ELR (cell line): ENCODE measurements around the gene GRIK2.
A peak's percentile ranks its signal among the peaks of the same experiment; 100 is the strongest.
"Not testable (repeated sequence)": the region's sequence is repeated elsewhere in the genome, so short reads cannot be mapped to it uniquely, and the experiment has no call there.

ENCODE experiments used
- DNase-seq: peaks from one replicate; pipeline ENCODE4 v3.0.0-alpha.2; 2015; ENCODE audit warnings: low read depth

The GRIK2 gene

GRCh38 chr6:101393251-101393828, at the start of gene GRIK2:
TSS of gene GRIK2 (plus strand) at chr6:101393708.
- DNase-seq, result peak; percentile 65

GRCh38 chr6:101344885-101345284, 48.6 kb upstream of the GRIK2 start:
- no peak for DNase-seq

GRCh38 chr6:101348816-101349215, 44.7 kb upstream of the GRIK2 start:
- no peak for DNase-seq

GRCh38 chr6:101350631-101351030, 42.9 kb upstream of the GRIK2 start:
- DNase-seq, result not testable (repeated sequence)

GRCh38 chr6:101351173-101351572, 42.3 kb upstream of the GRIK2 start:
- no peak for DNase-seq

- DNase-seq, result no peak
These were observed 41.2 kb upstream of the GRIK2 start for GRCh38 chr6:101352316-101352715.

GRCh38 chr6:101365181-101365580, 28.3 kb upstream of the GRIK2 start:
- no peak for DNase-seq

- no peak for DNase-seq
These were observed 13.6 kb upstream of the GRIK2 start for GRCh38 chr6:101379926-101380325.

GRCh38 chr6:101380897-101381630, 12.4 kb upstream of the GRIK2 start:
- DNase-seq, result no peak

- DNase-seq, result not testable (repeated sequence)
These were observed 9.8 kb upstream of the GRIK2 start for GRCh38 chr6:101383747-101384146.

- peak; percentile 3 for DNase-seq
These were observed 6.5 kb upstream of the GRIK2 start for GRCh38 chr6:101386982-101387381.

GRCh38 chr6:101391772-101392585, 1.5 kb upstream of the GRIK2 start:
- peak; percentile 13 for DNase-seq

GRCh38 chr6:101392586-101393230, 800 bp upstream of the GRIK2 start:
- peak; percentile 35 for DNase-seq

- peak; percentile 42 for DNase-seq
These were observed 332 bp downstream of the GRIK2 start for GRCh38 chr6:101393829-101394251.

- DNase-seq, result no peak
These were observed 1.4 kb downstream of the GRIK2 start for GRCh38 chr6:101394936-101395335.

GRCh38 chr6:101395345-101395744, 1.8 kb downstream of the GRIK2 start:
- peak; percentile 32 for DNase-seq

- peak; percentile 64 for DNase-seq
These were observed 3.2 kb downstream of the GRIK2 start for GRCh38 chr6:101396548-101397173.

GRCh38 chr6:101397199-101397598, 3.7 kb downstream of the GRIK2 start:
- DNase-seq, result peak; percentile 43

- no peak for DNase-seq
These were observed 5.5 kb downstream of the GRIK2 start for GRCh38 chr6:101398716-101399615.

- DNase-seq, result no peak
These were observed 6.2 kb downstream of the GRIK2 start for GRCh38 chr6:101399616-101400162.
